HUES6 (cell line): Measurements from ENCODE around the gene RIPOR3.
"Not testable (repeated sequence)": the region's sequence is repeated elsewhere in the genome, so short reads cannot be mapped to it uniquely, and the experiment has no call there.

Experiments used
- H3K27ac ChIP-seq: 2 replicates; pipeline ENCODE4 v1.7.0; 2013; ENCODE audit warnings: low read depth, mild to moderate bottlenecking, low read length, inconsistent platforms
- H3K27me3 ChIP-seq: 2 replicates; pipeline ENCODE4 v1.6.1; 2013; ENCODE audit warnings: low read length; ENCODE audit not compliant: control insufficient read depth, insufficient read depth
- H3K36me3 ChIP-seq: 2 replicates; pipeline ENCODE4 v1.6.1; 2013; ENCODE audit warnings: low read length; ENCODE audit not compliant: control insufficient read depth, insufficient read depth
- H3K4me1 ChIP-seq: 2 replicates; pipeline ENCODE4 v1.6.1; 2013; ENCODE audit warnings: low read length; ENCODE audit not compliant: control insufficient read depth, insufficient read depth
- H3K4me3 ChIP-seq: 2 replicates; pipeline ENCODE4 v1.5.1; 2013; ENCODE audit warnings: low read depth, low read length
- H3K9ac ChIP-seq: one replicate; pipeline ENCODE4 v1.6.1; 2013; ENCODE audit warnings: mild to moderate bottlenecking, low read length
- H3K9me3 ChIP-seq: 2 replicates; pipeline ENCODE4 v1.6.1; 2013; ENCODE audit warnings: low read depth, low read length; ENCODE audit not compliant: control insufficient read depth, insufficient read depth

RIPOR3 gene

GRCh38 chr20:50547964-50548363 is 143.4 kb downstream of the RIPOR3 start:
- H3K9me3 ChIP-seq = no peaks in the 10 kb centered on the region
- H3K27ac ChIP-seq = no peak overlapping the region
- H3K9ac ChIP-seq = no peak overlapping the region
- no peaks in the 10 kb centered on the region for H3K27me3 ChIP-seq
- peaks cover 4% of the 10 kb centered on the region; the same call in 1 of the 2 replicates for H3K36me3 ChIP-seq
- H3K4me3 ChIP-seq = no peak overlapping the region
- H3K4me1 ChIP-seq = no peaks in the 10 kb centered on the region

GRCh38 chr20:50546729-50547314 is 144.5 kb downstream of the RIPOR3 start:
- Histone ChIP-seq H3K36me3 (peaks cover 4% of the 10 kb centered on the region; the same call in 1 of the 2 replicates), H3K9me3 (no peaks in the 10 kb centered on the region), H3K4me3 (no peak overlapping the region), H3K9ac (no peak overlapping the region), H3K4me1 (no peaks in the 10 kb centered on the region), H3K27me3 (no peaks in the 10 kb centered on the region), H3K27ac (no peak overlapping the region)

- Histone ChIP-seq H3K4me1 (peaks cover 6% of the 10 kb centered on the region; the same call in 1 of the 2 replicates), H3K27ac (no peak overlapping the region), H3K9ac (no peak overlapping the region), H3K36me3 (peaks cover 4% of the 10 kb centered on the region; the same call in 1 of the 2 replicates), H3K4me3 (no peak overlapping the region), H3K27me3 (no peaks in the 10 kb centered on the region), H3K9me3 (no peaks in the 10 kb centered on the region)
These were observed 146.2 kb downstream of the RIPOR3 start for GRCh38 chr20:50545126-50545525.

DNA sequence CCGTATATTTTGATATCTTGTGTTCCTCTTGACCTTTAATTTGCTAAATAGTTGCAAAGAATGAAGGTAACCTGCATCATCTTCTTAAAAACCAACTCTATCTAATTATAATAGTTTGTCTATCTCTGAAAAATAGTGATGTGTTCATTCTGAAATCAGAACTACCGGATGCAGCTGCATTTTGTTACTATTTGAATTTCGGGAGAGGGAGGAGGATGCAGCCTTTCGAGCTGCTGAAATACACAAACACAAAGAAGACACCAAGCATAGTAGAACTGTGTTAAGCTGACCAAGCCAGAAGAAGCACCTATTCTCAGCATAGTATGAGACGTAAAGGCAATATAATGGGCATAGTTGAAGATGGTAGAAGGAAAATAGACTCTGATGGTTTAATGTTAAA is 148.0 kb downstream of the RIPOR3 start:
- H3K9ac ChIP-seq = no peak overlapping the region
- H3K36me3 ChIP-seq = 0 out of 2 replicates have a peak, but pooled peaks cover under 1% of the 10 kb centered on the region
- no peak overlapping the region for H3K4me3 ChIP-seq
- H3K9me3 ChIP-seq = no peaks in the 10 kb centered on the region
- peaks cover 6% of the 10 kb centered on the region; the same call in 1 of the 2 replicates for H3K4me1 ChIP-seq
- H3K27ac ChIP-seq = no peak overlapping the region
- H3K27me3 ChIP-seq = no peaks in the 10 kb centered on the region

GRCh38 chr20:50541606-50542041 is 149.7 kb downstream of the RIPOR3 start:
- no peak overlapping the region for H3K27ac ChIP-seq
- peaks cover 6% of the 10 kb centered on the region; the same call in 1 of the 2 replicates for H3K4me1 ChIP-seq
- H3K9me3 ChIP-seq = no peaks in the 10 kb centered on the region
- H3K36me3 ChIP-seq = no peaks in the 10 kb centered on the region
- no peaks in the 10 kb centered on the region for H3K27me3 ChIP-seq
- no peak overlapping the region for H3K9ac ChIP-seq
- H3K4me3 ChIP-seq = no peak overlapping the region

GRCh38 chr20:50540620-50541605 is 150.4 kb downstream of the RIPOR3 start:
- Histone ChIP-seq H3K9ac (no peak overlapping the region), H3K27ac (no peak overlapping the region), H3K4me1 (peaks cover 6% of the 10 kb centered on the region; the same call in 1 of the 2 replicates), H3K9me3 (no peaks in the 10 kb centered on the region), H3K36me3 (no peaks in the 10 kb centered on the region), H3K4me3 (no peak overlapping the region), H3K27me3 (no peaks in the 10 kb centered on the region)

- not testable (repeated sequence) for H3K36me3 ChIP-seq, H3K4me1 ChIP-seq, H3K27me3 ChIP-seq, H3K4me3 ChIP-seq, H3K9ac ChIP-seq, H3K9me3 ChIP-seq, H3K27ac ChIP-seq
These were observed 151.5 kb downstream of the RIPOR3 start for GRCh38 chr20:50539798-50540197.

DNA sequence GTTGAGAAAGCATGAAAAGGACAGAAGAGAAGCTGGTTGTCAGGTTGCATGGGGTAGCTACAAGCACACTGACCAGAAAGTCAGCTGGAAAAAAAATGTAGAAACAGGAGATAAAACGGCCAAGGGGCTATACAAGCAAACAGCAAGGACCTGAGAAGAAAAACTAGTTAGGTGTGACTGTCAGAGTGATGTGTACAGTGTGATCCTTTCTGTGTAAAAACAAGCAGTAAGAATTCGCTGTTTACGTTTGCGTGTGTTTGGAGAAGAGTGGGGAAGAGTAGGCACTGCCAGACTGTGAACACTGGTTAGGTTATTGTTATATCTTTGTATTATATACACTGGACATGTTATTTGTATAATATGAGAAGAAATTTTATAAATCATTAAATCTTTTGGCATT is 153.1 kb downstream of the RIPOR3 start:
- Histone ChIP-seq H3K4me3 (no peak overlapping the region), H3K9me3 (no peaks in the 10 kb centered on the region), H3K36me3 (no peaks in the 10 kb centered on the region), H3K9ac (no peak overlapping the region), H3K4me1 (peaks cover 6% of the 10 kb centered on the region; the same call in 1 of the 2 replicates), H3K27ac (no peak overlapping the region), H3K27me3 (no peaks in the 10 kb centered on the region)

- Histone ChIP-seq H3K27ac (no peak overlapping the region), H3K4me3 (no peak overlapping the region), H3K4me1 (peaks cover 6% of the 10 kb centered on the region; the same call in 1 of the 2 replicates), H3K27me3 (no peaks in the 10 kb centered on the region), H3K9me3 (no peaks in the 10 kb centered on the region), H3K9ac (no peak overlapping the region), H3K36me3 (no peaks in the 10 kb centered on the region)
These were observed 153.7 kb downstream of the RIPOR3 start for GRCh38 chr20:50537546-50538201.

DNA sequence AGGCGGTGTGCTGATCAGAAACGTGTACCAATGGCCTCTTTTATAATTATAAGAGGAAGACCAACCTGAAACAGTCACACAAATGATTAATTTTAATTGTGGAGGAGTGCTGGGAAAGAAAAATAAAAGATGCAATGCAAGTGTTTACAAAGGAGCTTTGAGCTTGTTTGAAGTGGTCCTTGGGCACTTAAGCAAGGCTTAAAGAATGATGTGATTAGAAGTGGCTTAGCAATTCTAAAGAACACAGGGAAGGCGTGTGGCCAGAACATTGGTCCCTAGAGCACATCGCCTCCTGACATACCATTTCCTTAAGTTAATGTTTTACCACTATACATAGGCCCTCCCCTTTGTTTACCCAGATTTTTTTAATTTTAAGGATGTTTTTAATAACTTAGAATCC is 155.0 kb downstream of the RIPOR3 start:
- Histone ChIP-seq H3K9ac (no peak overlapping the region), H3K9me3 (no peaks in the 10 kb centered on the region), H3K4me3 (no peak overlapping the region), H3K27me3 (no peaks in the 10 kb centered on the region), H3K36me3 (no peaks in the 10 kb centered on the region), H3K27ac (no peak overlapping the region), H3K4me1 (peaks cover 6% of the 10 kb centered on the region; the same call in 1 of the 2 replicates)
